DMS79 treated with DMSO at 0.1 percent for 48 hours (cell line): ENCODE measurements around the gene SATB2.

Source experiments
- DNase-seq: peaks from one replicate; lab custom pipeline; 2025; lab: John Stamatoyannopoulos, UW

SATB2 gene

DNA sequence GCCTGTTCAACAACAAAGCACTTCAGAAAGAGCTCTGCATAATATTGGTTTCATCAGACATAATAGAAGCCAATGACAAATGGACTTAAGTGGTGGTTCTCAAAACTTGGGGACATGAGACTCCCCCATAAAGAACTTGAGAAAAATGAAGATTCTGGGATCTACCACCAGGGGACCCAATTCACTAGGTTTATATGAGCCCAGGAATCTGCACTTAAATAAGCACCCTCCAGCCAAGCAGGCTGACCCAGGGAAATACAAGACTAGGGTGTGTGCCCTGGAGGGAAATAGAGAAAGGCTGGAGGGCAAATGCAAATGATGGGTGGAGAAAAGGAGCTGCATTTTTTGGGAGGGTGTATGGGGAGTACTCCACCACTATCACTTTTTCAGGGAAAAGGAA, 52.5 kb downstream of the SATB2 start:
- no peak for DNase-seq

DNA sequence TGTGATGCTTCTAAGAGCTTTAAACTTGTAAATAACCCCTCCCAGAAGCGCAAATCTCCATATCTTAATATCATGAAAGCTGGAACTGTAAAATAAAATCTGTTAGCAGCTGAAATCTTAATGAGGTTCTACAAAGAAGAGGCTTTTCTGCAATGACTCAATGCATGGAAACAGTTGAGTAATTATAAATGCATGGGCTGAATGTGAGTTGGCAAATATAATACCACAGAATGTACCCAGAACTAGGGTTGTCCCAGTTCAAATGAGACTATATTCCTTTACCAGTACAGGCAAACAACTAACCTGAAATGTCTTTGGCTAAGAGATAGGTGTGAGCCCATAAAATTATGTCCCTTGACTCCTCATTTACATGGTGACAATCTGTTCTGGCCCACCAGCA, 52.9 kb downstream of the SATB2 start:
- DNase-seq, result no peak

DNA sequence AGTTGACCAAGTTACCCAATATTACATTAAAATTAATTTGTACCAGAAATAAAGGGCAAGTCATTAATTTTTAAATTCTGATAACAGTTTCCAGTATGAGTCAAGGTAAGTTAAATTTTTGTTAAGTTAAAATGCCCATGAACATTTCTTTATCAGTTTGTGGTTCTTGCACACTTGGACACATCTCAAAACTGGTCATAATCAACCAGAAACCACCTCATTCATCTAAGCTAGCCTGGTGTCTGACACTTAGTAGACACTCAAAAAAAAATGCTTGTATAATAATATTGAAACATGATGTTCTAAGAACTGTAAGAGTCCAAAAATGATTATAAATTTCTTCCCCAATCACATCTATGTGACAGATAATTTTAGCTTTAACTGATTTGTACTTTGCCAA, 62.4 kb downstream of the SATB2 start:
- DNase-seq, result no peak

DNA sequence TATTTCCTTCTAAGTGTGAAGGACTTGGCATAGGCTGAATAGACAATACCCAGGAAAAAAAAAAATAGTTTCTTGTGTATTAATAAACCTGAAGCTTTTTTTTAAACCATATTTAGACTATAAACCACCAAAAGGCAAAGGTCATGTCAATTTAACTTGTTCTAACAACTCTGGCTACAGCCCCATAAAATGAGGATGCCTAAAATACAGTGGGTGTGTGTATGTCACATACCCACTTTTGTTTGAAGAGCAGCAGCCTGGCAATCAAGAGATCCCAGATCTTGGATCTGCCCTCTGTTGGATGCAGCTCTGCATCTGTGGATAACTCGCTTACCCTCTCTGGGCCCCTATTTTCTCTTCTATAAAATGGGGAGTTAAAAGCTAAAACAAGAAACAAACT, 65.4 kb downstream of the SATB2 start:
- DNase-seq, result no peak

DNA sequence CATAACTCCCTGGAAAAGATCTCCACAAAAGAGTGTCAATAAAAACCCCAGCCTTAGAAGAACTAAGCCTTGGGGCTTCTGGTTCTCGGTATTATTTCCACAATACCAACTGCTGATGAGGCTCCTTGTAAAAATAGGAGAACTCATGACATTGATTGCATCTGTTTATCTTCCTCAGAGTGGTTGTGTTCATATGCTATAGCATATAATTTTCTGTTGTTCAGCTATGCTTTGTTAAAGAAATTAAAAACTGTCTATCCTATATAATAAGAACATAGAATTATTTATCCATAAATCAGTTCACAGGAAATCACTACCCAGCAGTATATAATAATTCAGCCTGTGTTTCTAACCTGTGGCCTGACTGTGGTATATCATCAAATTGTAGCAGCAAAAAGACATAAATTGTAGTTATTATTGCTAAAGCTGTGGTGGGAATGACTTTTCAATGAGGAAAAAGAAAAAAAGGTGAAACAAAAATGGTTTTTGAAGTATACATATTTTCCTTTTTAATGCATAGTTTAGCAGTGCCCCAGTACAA, 68.9 kb downstream of the SATB2 start:
- DNase-seq, result no peak

DNA sequence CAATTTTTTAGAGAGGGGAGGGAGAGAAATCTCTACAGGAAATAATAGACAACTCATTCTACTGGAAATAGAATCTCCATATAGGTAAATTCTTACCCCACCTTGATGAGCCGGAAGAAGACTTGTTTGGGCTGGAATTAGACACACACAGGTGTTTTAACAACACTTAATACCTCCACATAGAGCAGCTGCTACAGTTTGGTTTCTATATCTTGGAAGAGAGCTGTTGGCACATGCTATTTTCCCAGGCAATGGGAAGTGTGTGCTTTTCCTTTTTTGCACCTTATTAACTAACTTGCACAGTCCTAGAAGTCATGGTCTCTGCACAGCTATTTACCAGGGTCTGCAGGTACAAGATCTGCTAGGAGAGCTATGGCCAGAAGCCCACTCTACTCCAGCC, 73.7 kb downstream of the SATB2 start:
- DNase-seq, result no peak

DNA sequence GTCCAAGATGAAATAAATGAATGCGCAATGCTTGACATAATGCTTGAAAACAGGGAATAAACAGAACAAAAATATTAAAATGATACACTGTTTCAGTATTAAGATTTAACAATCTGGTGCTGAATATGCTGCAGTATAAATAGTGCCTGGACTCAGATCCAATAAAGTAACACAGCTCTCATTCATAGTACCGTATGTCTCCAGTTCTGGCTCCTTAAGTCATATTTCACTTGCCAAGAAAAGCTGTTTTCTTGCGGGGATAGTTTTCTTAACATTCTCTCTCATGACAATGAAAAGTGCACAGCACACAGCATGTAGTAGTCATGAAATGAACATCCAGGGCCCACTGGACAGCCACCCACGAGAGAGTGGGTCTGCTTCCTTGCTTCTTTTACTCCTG, 74.7 kb downstream of the SATB2 start:
- DNase-seq, result no peak

DNA sequence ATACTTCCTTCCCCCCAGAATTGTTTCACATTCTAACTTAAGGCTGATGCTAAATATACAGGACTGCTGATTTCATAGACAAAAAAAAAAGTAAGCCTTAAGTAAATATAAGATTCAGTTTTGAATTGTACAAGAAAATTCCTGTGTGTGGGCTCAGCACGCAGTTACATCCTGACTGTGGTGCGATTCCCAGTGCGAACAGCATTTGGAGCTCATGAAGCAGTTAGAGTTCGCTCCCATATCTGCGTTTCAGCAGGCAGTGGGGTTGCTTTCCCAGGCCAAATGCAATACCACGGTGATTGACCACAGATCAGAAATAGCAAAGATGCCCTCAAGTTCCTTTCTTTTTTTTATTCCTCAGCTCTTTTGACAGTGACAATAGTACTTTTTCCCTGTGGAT, 75.6 kb downstream of the SATB2 start:
- no peak for DNase-seq

DNA sequence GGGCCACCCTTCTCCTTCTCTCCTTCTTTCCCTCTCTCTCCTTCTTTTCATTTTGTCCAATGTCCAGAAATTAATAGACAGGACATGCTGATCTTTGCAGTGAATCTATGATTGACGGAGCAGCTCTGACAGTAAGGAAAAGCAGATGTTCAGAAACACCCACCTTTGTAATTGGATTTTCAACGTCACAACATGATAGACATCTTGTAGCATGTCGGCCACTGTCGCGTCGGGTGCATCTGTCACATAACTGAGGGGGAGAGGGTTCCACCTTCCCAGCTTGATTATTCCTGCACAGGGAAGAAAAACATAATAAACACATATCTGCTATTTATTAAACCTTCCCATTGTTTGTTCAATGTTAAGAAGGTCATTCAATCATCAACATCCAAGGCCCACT, 76.2 kb downstream of the SATB2 start:
- no peak for DNase-seq

DNA sequence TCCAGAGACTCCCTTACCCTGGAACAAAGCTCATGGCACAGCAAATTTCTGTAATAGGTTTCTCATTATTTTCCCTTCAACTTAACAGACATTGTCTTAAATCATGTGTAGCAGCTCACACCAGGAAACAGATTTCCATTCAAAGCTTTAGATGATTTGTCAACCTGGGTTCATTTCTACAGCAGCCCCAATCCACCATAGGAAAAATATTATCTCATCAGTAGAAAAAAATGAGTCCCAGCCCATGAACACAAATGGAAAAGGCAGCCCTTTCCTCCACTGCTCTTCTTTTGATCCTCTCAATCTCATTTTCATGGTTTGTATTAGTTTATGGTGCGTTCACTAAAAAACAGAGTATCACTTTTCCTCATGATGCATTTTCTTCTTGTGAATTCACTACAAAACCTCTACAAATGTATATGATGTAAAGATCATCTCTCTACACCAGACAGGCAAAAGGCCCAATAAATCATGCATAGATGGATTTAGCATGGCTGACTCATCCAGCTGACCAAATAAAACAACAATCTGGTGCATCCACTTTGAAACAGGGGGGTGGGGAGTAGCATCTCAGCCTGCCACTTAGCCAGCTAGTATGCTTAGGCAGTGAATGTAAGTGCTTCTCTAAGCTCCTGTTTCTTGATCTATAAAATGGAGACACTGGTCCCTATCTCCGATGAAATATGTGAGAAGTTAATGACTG, 78.6 kb downstream of the SATB2 start:
- DNase-seq, result no peak

DNA sequence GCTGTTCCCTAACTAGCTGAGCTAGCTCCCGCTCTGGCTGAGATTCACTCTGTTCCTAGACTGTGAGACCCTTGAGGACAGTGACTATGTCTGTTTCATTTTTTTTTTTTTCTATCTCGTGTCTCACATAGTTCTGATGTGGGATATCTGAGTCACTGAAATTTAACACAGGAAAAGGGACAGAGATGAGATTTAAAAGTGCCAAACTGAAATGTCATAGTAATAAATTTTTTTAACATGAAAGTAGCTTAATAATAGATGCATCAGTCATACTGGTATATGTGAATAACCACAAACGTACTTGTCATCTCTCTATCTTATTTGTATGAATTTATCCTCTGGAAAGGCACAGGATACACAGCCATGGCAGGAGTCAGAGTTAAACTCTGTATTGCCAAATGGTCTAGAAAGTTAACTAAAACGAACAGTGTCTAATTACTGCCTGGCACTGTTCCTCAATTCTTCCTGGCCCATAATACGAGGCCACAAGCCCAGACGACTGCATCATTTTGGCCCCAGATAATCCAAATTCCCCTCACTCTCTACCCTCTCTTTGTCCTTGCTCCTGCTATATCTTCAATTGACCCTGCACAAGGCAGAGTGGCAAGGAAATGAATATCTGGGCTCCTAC, 87.5 kb downstream of the SATB2 start:
- no peak for DNase-seq

DNA sequence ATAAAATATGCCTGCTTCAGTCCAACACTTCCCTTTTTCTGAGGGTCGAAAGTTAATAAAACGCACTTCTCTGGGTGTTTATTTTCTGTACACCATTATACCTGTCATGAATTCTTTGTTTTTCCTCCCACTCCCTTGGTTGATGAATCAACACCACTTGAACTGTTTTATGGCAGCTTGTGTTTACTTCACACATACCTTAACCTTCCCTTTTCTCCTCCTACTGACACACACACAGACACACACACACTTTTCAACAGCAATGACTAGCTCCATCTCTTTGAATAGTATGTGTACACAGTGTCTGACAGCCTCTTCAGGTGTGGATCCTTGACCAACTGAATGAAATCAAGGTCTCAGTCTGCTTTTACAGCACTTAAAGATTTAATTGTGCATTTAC, 91.3 kb downstream of the SATB2 start:
- peak; percentile 10 for DNase-seq

DNA sequence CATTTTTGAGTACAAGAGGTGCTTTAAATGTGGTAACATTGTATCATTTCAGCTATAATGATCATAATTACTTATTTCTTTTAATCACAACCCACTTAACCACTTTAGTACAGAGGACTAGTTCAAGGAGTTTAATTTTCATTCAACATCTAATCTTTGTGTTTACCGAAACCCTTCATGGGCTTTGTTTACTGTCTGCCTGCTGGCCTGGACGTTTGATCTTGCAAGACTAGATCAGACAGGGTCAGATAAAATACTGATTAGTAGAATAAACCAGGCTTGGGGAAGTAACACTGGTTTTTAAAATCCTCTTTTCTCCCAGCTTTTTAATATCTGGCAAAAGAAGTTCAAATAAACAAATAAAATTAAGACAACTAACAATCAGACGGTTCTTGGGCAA, 93.6 kb downstream of the SATB2 start:
- DNase-seq, result no peak

DNA sequence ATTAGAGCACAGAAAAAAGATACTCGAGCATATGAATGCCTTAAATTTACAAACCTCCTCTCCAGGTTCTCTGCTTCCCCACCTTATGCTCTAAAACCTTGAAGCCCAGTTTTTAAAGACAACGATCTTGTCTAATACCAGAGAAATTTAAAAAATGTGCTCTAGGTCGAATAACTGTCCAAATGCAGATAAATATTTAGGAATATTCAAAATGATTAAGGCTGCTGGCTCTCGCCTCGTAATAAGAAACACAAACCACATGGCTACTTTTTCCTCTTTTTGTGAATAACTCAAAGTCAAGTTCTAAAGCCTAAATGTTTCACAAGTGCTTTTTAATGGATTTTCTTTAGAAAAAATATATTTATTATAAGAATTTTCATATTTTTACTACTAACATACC, 101.3 kb downstream of the SATB2 start:
- DNase-seq, result no peak

DNA sequence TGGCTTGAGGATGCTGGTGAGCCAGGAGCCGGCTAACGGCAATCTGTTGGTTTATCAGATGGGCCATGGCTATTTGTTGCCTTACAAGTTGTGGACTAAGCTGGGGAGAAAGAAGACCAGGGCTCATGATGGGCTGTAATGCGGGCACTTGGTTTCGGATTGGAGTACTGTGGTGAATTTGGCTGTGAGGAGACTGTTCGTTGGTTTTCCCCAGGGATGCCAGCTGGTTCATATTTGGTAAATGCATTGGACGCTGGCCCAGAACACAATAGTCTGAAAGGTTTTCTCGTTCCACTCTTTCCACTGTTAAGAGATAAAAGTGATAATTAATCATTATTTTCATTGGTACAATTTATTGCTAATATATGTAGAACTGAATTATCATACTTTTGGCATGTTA, 108.9 kb downstream of the SATB2 start:
- DNase-seq, result no peak

DNA sequence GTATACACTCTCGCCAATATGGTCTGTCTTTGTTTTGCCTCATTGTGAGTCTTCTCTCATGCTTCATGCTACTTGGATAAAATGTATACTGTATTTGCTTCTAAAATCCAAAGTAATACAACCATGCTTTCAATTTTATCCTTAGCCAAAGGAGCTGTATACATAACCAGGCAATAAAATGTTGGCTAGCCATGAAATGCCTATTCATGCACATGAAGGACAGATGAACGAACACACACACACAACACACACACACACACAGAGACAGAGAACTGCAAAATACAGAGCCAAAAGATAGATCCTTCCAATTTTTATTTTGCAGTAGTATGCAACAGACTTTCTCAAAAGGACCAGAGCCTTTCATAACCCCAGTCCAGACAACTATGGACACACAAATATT, 113.7 kb downstream of the SATB2 start:
- no peak for DNase-seq

DNA sequence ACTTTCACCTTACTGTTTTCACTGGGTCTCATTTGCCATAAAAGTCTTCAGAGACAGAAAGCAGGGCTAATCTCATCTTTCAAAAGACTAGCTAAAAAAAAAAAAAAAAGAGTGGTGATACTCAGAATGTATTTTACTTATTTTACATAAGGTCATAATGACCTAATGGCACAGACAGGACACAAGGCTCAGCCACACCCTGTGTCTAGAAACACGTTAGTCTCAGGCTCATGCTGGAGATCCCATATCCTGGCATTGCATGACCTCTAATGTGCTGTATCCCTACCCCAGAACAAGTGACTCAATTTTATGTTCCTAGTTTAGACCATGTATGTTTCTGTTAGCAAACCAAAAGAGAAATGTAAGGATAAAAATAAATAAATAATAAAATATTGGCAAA, 115.4 kb downstream of the SATB2 start:
- no peak for DNase-seq

DNA sequence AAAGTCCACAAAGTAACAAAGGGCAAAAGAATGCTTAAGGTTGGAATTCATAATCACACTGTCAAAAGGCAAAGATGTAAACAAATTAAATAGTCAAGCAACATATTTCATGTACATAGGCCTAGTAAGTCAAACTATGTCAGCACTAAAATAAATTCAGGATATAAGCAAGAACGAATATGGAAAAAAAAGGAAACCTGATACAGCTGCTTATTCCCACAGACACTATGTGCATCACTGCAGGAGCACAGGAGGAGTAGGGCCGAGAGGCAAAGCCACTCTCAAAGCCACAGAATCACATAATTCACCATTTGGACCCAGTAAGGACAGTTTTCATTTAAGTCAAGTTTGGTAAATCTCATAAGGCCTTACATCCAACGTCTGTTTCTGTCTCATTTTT, 116.6 kb downstream of the SATB2 start:
- DNase-seq, result no peak

DNA sequence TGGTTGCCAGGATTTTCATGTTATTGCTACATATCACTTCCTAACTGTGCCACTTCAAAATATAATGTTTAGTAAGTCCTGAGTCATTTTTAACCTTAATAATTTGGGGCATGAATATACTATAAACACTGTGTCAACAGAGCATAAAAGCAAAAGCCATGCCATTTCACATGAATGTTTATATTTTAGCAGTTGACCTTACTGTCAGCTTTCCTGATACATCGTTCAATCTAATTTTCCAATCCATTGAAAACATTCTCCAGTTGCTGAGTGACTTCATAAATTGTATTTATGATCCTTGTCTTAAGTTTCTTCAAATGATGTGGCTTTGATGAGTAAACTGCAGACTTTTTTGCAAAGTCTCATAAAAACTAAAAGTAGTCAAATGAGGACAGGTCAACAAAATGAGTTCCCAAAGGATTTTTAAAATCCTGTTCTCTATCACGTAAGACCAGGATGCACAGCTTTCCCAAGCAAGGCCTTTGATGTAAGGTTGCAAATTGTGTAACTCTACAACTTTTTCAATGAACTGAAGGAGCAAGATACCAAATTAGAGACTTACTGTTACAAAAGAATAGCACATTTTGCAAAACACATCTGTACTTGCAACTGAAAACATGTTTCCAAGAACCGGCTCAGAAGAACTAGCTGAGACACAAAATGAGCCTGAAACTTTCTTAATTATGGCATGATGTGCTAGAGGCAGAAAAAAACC, 117.7 kb downstream of the SATB2 start:
- DNase-seq, result no peak

DNA sequence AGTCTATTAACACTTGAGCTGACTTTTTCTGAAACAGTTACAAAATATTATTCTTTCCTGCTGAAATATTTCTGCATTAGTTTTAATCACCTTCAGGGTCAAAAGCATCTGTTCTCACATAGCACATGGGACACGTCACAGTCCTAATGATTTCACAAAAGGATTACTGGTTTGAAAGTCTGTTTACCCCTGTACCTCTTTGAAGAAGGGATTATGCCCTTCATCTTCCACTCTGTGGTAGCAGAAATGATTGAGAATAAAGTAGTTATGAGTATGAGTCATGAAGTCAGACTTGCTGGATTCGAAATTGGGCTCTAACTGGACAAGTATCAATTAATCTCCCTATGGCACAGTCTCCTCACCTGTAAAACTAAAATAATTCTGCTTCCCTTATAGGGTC, 121.2 kb downstream of the SATB2 start:
- DNase-seq, result no peak

DNA sequence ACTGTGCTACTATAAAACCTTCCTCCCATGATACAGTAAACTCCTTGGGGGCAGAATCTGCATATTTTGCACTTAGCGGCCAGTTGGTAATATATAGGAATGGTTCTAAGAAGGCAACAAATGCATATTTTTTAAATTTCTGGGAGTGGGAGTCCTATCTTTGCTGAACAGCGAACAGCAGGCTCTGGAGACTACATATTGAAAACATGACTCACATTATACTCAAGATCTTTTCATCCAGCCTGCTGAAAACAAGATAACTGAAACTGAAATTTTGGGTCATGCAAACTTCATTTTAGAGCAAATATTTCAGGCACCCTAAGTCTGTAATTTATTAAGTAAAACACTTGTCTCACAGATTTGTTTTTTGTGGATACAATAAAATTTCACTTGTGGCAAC, 122.2 kb downstream of the SATB2 start:
- DNase-seq, result no peak

DNA sequence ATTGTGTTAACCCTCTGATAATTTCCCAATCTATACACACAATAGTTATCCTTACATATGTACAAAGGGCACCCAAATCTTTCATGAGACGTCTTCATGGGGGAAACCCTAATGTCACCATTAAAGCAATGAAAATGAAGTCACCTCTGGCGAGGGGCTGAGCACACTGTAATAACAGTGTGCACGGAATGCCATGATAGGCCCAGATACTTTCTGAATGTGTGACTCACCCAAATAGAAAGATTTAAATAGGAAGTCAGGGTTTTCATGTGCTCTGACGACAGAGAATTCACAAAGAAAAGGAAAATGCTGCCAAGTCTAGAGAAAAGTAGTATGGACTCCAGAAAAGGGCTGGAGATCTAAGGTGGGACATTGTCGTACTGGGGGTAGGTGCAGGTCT, 128.3 kb downstream of the SATB2 start:
- DNase-seq, result no peak

DNA sequence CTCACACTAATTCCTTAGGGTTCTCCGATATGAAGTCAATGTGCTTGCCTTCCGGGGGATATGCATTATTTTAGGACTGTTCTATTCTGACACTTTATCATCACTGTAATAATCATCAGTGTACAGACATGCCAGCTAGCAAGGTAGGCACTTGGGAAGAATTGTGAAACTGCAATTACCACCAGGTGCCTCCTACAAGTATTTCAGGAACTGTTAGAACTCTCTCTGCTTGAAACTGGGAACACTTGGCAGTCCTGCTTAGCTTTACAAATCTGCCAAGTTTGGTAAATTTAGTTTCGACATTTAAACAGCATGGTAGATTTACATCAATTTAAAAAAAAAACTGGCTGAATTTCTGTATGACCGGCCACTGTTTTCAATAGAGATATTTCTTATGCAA, 128.7 kb downstream of the SATB2 start:
- no peak for DNase-seq
